OCI-LY3 (cell line): ENCODE data around the gene KAZN.

Experiments used
- H2AFZ ChIP-seq: fragments of 200-600, 300-600 bp; shearing (Covaris generic); 2 replicates; pipeline ENCODE4 v1.6.0; 2014; ENCODE audit warnings: antibody characterized with exemption, low read depth, low read length
- H3K27ac ChIP-seq: fragments of 200-600, 300-600 bp; sonication (generic); 2 replicates; pipeline ENCODE4 v1.5.1; 2014; ENCODE audit warnings: mild to moderate bottlenecking, low read length, moderate library complexity, mixed read lengths
- H3K27me3 ChIP-seq: fragments of 200-600, 300-600 bp; sonication (generic); 2 replicates; pipeline ENCODE4 v1.6.1; 2014; ENCODE audit warnings: low read depth, low read length, mixed read lengths
- H3K36me3 ChIP-seq: fragments of 200-600, 300-600 bp; sonication (generic); replicated peaks from 2 replicates; pipeline ENCODE3; 2014; ENCODE audit warnings: low read depth, low read length, mixed read lengths
- H3K4me1 ChIP-seq: fragments of 300-600, 200-600 bp; sonication (generic); 2 replicates; pipeline ENCODE4 v1.6.1; 2014; ENCODE audit warnings: low read length, mixed read lengths
- H3K4me2 ChIP-seq: fragments of 200-600, 300-600 bp; sonication (generic); 2 replicates; pipeline ENCODE4 v1.6.1; 2014; ENCODE audit warnings: low read length, mixed read lengths
- H3K4me3 ChIP-seq: fragments of 300-600, 200-600 bp; sonication (generic); 2 replicates; pipeline ENCODE4 v1.5.1; 2014; ENCODE audit warnings: antibody characterized with exemption, mild to moderate bottlenecking, low read length, moderate library complexity
- H3K79me2 ChIP-seq: fragments of 300-600, 200-600 bp; shearing (Covaris generic); 2 replicates; pipeline ENCODE4 v1.6.1; 2014; ENCODE audit warnings: mild to moderate bottlenecking, low read length, mixed read lengths
- H3K9ac ChIP-seq: fragments of 300-600, 200-600 bp; shearing (Covaris generic); 2 replicates; pipeline ENCODE4 v1.6.0; 2014; ENCODE audit warnings: mild to moderate bottlenecking, low read length, moderate library complexity
- H3K9me3 ChIP-seq: fragments of 200-600, 300-600 bp; shearing (Covaris generic); 2 replicates; pipeline ENCODE4 v1.6.1; 2014; ENCODE audit warnings: low read length, mixed read lengths; ENCODE audit not compliant: insufficient read depth
- H4K20me1 ChIP-seq: fragments of 200-600, 300-600 bp; sonication (generic); 2 replicates; pipeline ENCODE4 v1.6.1; 2016; ENCODE audit warnings: low read length, mixed read lengths; ENCODE audit not compliant: insufficient read depth
- EZH2phosphoT487 ChIP-seq: fragments of 200-600 bp; shearing (Covaris generic); IDR thresholded peaks from 2 replicates; pipeline ENCODE4 v1.6.1; 2018; ENCODE audit warnings: antibody characterized with exemption, mixed run types, low read depth
- TF ChIP-seq, protein P1 (sequence below): fragments of 200-600, 300-600 bp; sonication (generic); IDR thresholded peaks from 2 replicates; pipeline ENCODE4 v1.5.1; 2014; ENCODE audit warnings: antibody characterized with exemption, low read length, low read depth

KAZN gene

DNA sequence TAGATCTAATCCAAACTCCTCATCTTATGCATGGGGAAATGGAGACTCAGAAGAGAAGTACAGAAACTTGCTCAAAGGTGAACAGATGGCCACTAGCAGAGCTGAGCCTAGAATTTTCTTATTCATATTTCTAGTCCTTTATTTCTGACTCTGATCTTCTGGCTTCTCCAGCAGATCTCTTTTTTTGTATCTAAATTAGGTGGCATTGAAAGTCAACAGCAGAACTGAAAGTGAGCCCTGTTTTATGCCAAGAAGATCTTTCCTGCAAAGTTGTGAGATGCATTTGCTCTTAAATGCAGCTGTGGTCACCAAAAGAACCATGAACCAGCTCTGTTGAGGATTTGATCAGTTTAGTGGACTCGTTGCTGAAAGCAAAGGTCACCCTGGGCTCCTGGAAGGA is 75.5 kb downstream of the KAZN start:
- H2AFZ ChIP-seq, result no peak overlapping the region
- no peak overlapping the region for H3K27ac ChIP-seq
- no peaks in the 10 kb centered on the region for H3K9me3 ChIP-seq
- peaks cover 12% of the 10 kb centered on the region for H3K4me1 ChIP-seq
- H3K4me2 ChIP-seq, result peak overlapping the region; percentile 28
- TF ChIP-seq EZH2phosphoT487, result no peak
- TF ChIP-seq, protein P1, sequence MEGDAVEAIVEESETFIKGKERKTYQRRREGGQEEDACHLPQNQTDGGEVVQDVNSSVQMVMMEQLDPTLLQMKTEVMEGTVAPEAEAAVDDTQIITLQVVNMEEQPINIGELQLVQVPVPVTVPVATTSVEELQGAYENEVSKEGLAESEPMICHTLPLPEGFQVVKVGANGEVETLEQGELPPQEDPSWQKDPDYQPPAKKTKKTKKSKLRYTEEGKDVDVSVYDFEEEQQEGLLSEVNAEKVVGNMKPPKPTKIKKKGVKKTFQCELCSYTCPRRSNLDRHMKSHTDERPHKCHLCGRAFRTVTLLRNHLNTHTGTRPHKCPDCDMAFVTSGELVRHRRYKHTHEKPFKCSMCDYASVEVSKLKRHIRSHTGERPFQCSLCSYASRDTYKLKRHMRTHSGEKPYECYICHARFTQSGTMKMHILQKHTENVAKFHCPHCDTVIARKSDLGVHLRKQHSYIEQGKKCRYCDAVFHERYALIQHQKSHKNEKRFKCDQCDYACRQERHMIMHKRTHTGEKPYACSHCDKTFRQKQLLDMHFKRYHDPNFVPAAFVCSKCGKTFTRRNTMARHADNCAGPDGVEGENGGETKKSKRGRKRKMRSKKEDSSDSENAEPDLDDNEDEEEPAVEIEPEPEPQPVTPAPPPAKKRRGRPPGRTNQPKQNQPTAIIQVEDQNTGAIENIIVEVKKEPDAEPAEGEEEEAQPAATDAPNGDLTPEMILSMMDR, result no peak
- H3K27me3 ChIP-seq, result no peaks in the 10 kb centered on the region
- no peak overlapping the region for H3K4me3 ChIP-seq
- H3K79me2 ChIP-seq, result no peaks in the 10 kb centered on the region
- H3K36me3 ChIP-seq, result no peaks in the 10 kb centered on the region
- no peak overlapping the region for H3K9ac ChIP-seq
- H4K20me1 ChIP-seq, result no peaks in the 10 kb centered on the region

DNA sequence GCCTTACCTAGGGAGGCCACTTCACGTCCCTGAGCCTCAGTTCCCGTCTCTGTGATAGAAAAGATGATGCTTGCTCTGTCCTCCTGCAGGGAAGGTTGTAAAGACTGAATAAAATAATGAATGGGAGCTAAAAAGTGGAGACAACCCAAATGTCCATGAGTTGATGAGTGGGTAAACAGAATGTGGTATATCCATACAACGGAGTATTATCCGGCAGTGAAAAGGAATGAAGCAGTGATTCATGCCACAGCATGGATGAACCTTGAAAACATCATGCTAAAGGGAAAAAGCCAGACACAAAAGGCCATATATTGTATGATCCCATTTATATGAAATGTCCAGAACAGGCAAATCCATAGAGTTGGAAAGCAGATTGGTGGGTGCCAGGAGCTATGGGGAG is 77.9 kb downstream of the KAZN start:
- H4K20me1 ChIP-seq, result no peaks in the 10 kb centered on the region
- no peaks in the 10 kb centered on the region for H3K36me3 ChIP-seq
- no peak overlapping the region for H3K4me3 ChIP-seq
- TF ChIP-seq, protein P1, result no peak
- no peak for TF ChIP-seq EZH2phosphoT487
- H3K4me1 ChIP-seq, result peaks cover 12% of the 10 kb centered on the region
- no peak overlapping the region for H3K9ac ChIP-seq
- H2AFZ ChIP-seq, result no peak overlapping the region
- no peaks in the 10 kb centered on the region for H3K9me3 ChIP-seq
- H3K4me2 ChIP-seq, result no peak overlapping the region
- H3K27me3 ChIP-seq, result no peaks in the 10 kb centered on the region
- no peak overlapping the region for H3K27ac ChIP-seq
- no peaks in the 10 kb centered on the region for H3K79me2 ChIP-seq

DNA sequence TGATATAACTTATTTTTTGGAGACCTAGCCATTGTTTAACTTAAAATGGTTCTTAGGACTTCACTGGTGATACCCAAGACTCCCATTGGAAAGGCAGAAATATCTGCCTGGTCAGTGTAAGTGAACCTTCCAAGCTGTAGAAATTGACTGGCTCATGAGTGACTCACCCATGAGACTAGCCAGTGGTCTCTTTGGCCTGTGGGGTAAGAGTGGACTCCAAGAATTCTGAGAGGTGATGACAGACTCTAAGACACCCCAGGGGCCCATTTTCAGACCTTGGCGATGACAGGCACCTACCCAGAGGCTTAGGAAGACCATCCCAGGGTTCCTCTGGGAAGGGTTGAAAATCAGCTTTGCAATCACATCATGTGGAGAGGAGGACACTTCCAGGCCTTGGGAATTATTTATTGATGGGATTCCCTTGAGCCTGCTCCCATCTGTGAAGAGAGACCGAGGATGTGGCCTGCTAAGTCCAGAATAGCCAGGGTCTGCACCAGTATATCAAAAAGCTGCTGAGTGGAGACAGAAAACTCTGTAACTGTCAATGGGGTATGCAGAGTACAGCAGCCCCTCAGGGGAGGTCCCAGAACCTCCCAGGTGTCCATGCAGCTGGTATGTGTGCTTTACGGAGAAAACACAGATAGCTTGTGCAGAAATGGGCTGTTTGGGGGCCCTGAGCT is 78.9 kb downstream of the KAZN start:
- Histone ChIP-seq H3K9me3 (no peaks in the 10 kb centered on the region), H3K4me3 (no peak overlapping the region), H3K79me2 (no peaks in the 10 kb centered on the region), H3K4me1 (peaks cover 12% of the 10 kb centered on the region), H3K27ac (no peak overlapping the region), H3K9ac (no peak overlapping the region), H2AFZ (no peak overlapping the region), H4K20me1 (no peaks in the 10 kb centered on the region), H3K4me2 (no peak overlapping the region), H3K27me3 (no peaks in the 10 kb centered on the region), H3K36me3 (no peaks in the 10 kb centered on the region)
- TF ChIP-seq EZH2phosphoT487, result no peak
- TF ChIP-seq, protein P1, result no peak

DNA sequence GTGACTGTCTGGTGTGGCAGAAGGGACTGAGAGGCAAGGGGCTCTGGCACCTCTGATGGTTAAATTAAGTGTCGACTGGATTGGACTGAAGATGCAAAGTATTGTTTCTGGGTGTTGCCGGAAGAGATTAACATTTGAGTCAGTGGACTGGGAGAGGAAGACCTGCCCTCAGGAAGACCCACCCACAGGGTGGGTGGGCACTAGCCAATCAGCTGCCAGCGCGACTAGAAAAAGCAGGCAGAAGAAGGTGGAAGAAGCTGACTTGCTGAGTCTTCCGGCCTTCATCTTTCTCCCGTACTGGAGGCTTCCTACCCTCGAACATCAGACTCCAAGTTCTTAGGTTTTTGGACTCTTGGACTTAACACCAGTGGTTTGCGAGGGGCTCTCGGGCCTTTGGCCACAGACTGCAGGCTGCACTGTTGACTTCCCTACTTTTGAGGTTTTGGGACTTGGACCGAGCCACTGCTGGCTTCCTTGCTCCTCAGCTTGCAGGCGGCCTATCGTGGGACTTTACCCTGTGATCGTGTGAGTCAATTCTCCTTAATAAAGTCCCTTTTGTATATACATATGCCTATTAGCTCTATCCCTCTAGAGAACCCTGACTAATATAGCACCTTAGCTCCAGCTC is 79.6 kb downstream of the KAZN start:
- Histone ChIP-seq H3K9me3 (no peaks in the 10 kb centered on the region), H2AFZ (no peak overlapping the region), H3K79me2 (no peaks in the 10 kb centered on the region), H3K27ac (no peak overlapping the region), H3K4me3 (no peak overlapping the region), H3K9ac (no peak overlapping the region), H4K20me1 (no peaks in the 10 kb centered on the region), H3K4me2 (no peak overlapping the region), H3K4me1 (peaks cover 12% of the 10 kb centered on the region), H3K27me3 (no peaks in the 10 kb centered on the region), H3K36me3 (no peaks in the 10 kb centered on the region)
- TF ChIP-seq, protein P1, result no peak
- TF ChIP-seq EZH2phosphoT487, result no peak
